Measurements from ENCODE around the gene PEX26.

- no peak for TF ChIP-seq EZH2phosphoT487 (IDR thresholded peaks at IDR 0.05; ENCODE audit: unreplicated experiment)
- TF ChIP-seq POLR2AphosphoS5 (IDR thresholded peaks at IDR 0.05; ENCODE audit: low read depth), result no peak
- TF ChIP-seq, protein P1, sequence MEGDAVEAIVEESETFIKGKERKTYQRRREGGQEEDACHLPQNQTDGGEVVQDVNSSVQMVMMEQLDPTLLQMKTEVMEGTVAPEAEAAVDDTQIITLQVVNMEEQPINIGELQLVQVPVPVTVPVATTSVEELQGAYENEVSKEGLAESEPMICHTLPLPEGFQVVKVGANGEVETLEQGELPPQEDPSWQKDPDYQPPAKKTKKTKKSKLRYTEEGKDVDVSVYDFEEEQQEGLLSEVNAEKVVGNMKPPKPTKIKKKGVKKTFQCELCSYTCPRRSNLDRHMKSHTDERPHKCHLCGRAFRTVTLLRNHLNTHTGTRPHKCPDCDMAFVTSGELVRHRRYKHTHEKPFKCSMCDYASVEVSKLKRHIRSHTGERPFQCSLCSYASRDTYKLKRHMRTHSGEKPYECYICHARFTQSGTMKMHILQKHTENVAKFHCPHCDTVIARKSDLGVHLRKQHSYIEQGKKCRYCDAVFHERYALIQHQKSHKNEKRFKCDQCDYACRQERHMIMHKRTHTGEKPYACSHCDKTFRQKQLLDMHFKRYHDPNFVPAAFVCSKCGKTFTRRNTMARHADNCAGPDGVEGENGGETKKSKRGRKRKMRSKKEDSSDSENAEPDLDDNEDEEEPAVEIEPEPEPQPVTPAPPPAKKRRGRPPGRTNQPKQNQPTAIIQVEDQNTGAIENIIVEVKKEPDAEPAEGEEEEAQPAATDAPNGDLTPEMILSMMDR (conservative IDR thresholded peaks at IDR 0.05; ENCODE audit: low read depth in 2 of 2), result no peak
- no peak for TF ChIP-seq REST (IDR thresholded peaks at IDR 0.05; ENCODE audit: unreplicated experiment)
Measured at GRCh38 chr22:18035751-18036150, 42.0 kb upstream of the PEX26 start.

All from GM23338 (cell line).